Measurements from ENCODE around the gene DCANP1. TPM values are rescaled to one million over a fixed set of nuclear protein-coding genes. Genes with fewer than 3 reads are reported as not detected.
A peak's percentile ranks its signal among the peaks of the same experiment; 100 is the strongest.

Gene DCANP1
- total and polyA plus RNA-seq, 2 donors (not counting 1 experiment from before 2014, with no cell fraction given) = not detected

GRCh38 chr5:135465391-135466122 is 18.4 kb upstream of the DCANP1 start:
- Histone ChIP-seq H3K4me1 (ENCODE audit: control insufficient read depth, extremely low read depth, insufficient read depth, low read length) (no peaks in the 10 kb centered on the region), H3K9me3 (ENCODE audit: control insufficient read depth, insufficient read depth, low read depth, low read length) (no peaks in the 10 kb centered on the region), H3K79me2 (ENCODE audit: control insufficient read depth, insufficient read depth, low read length) (no peaks in the 10 kb centered on the region), H3K4me3 (replicated peaks in 1 of 4; ENCODE audit: control extremely low read depth in 1 of 4, insufficient read depth in 1 of 4, low read depth in 3 of 4, low read length in 4 of 4) (no peak overlapping the region), H2AFZ (ENCODE audit: low read length) (no peak overlapping the region), H3K36me3 (ENCODE audit: control insufficient read depth, insufficient read depth, low read length) (no peaks in the 10 kb centered on the region), H3K9ac (ENCODE audit: insufficient read depth, low read length) (no peak overlapping the region), H3K27ac (ENCODE audit: insufficient read depth, low read length) (no peak overlapping the region), H3K4me2 (ENCODE audit: extremely low read depth, insufficient read depth, low read length) (no peak overlapping the region), H3K27me3 (ENCODE audit: control insufficient read depth, insufficient read depth, low read length) (peaks cover 15% of the 10 kb centered on the region), H4K20me1 (ENCODE audit: control insufficient read depth, extremely low read depth, insufficient read depth, low read length) (no peaks in the 10 kb centered on the region)
- TF ChIP-seq EZH2 (IDR thresholded peaks at IDR 0.05; ENCODE audit: low read length, missing control alignments) (no peak), CTCF (conservative IDR thresholded peaks at IDR 0.05 in 1 of 2, IDR thresholded peaks at IDR 0.05 in 1 of 2; ENCODE audit: low read depth in 1 of 2, low read length in 2 of 2) (no peak)
- no peak for DNase-seq (ENCODE audit: low read depth in 2 of 2)

GRCh38 chr5:135462304-135462703 is 15.2 kb upstream of the DCANP1 start:
- no peak overlapping the region for H3K4me3 ChIP-seq (replicated peaks in 1 of 4; ENCODE audit: control extremely low read depth in 1 of 4, insufficient read depth in 1 of 4, low read depth in 3 of 4, low read length in 4 of 4)
- H4K20me1 ChIP-seq (ENCODE audit: control insufficient read depth, extremely low read depth, insufficient read depth, low read length) = no peaks in the 10 kb centered on the region
- TF ChIP-seq CTCF (conservative IDR thresholded peaks at IDR 0.05 in 1 of 2, IDR thresholded peaks at IDR 0.05 in 1 of 2; ENCODE audit: low read depth in 1 of 2, low read length in 2 of 2) (peak; percentile 48 to 54), EZH2 (IDR thresholded peaks at IDR 0.05; ENCODE audit: low read length, missing control alignments) (no peak)
- DNase-seq (ENCODE audit: low read depth in 2 of 2) = peak; percentile 33 to 45
- no peaks in the 10 kb centered on the region for H3K36me3 ChIP-seq (ENCODE audit: control insufficient read depth, insufficient read depth, low read length)
- no peak overlapping the region for H3K4me2 ChIP-seq (ENCODE audit: extremely low read depth, insufficient read depth, low read length)
- no peak overlapping the region for H2AFZ ChIP-seq (ENCODE audit: low read length)
- H3K9me3 ChIP-seq (ENCODE audit: control insufficient read depth, insufficient read depth, low read depth, low read length) = no peaks in the 10 kb centered on the region
- H3K27ac ChIP-seq (ENCODE audit: insufficient read depth, low read length) = no peak overlapping the region
- H3K4me1 ChIP-seq (ENCODE audit: control insufficient read depth, extremely low read depth, insufficient read depth, low read length) = peaks cover 4% of the 10 kb centered on the region
- no peak overlapping the region for H3K9ac ChIP-seq (ENCODE audit: insufficient read depth, low read length)
- H3K27me3 ChIP-seq (ENCODE audit: control insufficient read depth, insufficient read depth, low read length) = peaks cover 23% of the 10 kb centered on the region
- no peaks in the 10 kb centered on the region for H3K79me2 ChIP-seq (ENCODE audit: control insufficient read depth, insufficient read depth, low read length)

- Histone ChIP-seq H3K4me3 (replicated peaks in 1 of 4; ENCODE audit: control extremely low read depth in 1 of 4, insufficient read depth in 1 of 4, low read depth in 3 of 4, low read length in 4 of 4) (no peak overlapping the region), H3K27ac (ENCODE audit: insufficient read depth, low read length) (no peak overlapping the region), H3K4me2 (ENCODE audit: extremely low read depth, insufficient read depth, low read length) (no peak overlapping the region), H3K4me1 (ENCODE audit: control insufficient read depth, extremely low read depth, insufficient read depth, low read length) (peaks cover 4% of the 10 kb centered on the region), H3K36me3 (ENCODE audit: control insufficient read depth, insufficient read depth, low read length) (no peaks in the 10 kb centered on the region), H3K9me3 (ENCODE audit: control insufficient read depth, insufficient read depth, low read depth, low read length) (no peaks in the 10 kb centered on the region), H2AFZ (ENCODE audit: low read length) (no peak overlapping the region), H3K9ac (ENCODE audit: insufficient read depth, low read length) (no peak overlapping the region), H3K27me3 (ENCODE audit: control insufficient read depth, insufficient read depth, low read length) (peaks cover 21% of the 10 kb centered on the region), H4K20me1 (ENCODE audit: control insufficient read depth, extremely low read depth, insufficient read depth, low read length) (no peaks in the 10 kb centered on the region), H3K79me2 (ENCODE audit: control insufficient read depth, insufficient read depth, low read length) (no peaks in the 10 kb centered on the region)
- TF ChIP-seq CTCF (conservative IDR thresholded peaks at IDR 0.05 in 1 of 2, IDR thresholded peaks at IDR 0.05 in 1 of 2; ENCODE audit: low read depth in 1 of 2, low read length in 2 of 2) = no peak
- TF ChIP-seq EZH2 (IDR thresholded peaks at IDR 0.05; ENCODE audit: low read length, missing control alignments) = no peak
- DNase-seq (ENCODE audit: low read depth in 2 of 2) = no peak
Measured at GRCh38 chr5:135461481-135462151, 14.5 kb upstream of the DCANP1 start.

Data from fibroblast of lung (primary cell).